SIG-M5 treated with dmso at 0.1 percent for 504 hours (cell line): ENCODE measurements around the gene UGT1A7.
A peak's percentile ranks its signal among the peaks of the same experiment; 100 is the strongest.
"Not testable (repeated sequence)": the region's sequence is repeated elsewhere in the genome, so short reads cannot be mapped to it uniquely, and the experiment has no call there.

Experiments
- DNase-seq: peaks from one replicate; lab custom pipeline; 2025; ENCODE audit not compliant: unreplicated experiment; lab: John Stamatoyannopoulos, UW

Gene UGT1A7

DNA sequence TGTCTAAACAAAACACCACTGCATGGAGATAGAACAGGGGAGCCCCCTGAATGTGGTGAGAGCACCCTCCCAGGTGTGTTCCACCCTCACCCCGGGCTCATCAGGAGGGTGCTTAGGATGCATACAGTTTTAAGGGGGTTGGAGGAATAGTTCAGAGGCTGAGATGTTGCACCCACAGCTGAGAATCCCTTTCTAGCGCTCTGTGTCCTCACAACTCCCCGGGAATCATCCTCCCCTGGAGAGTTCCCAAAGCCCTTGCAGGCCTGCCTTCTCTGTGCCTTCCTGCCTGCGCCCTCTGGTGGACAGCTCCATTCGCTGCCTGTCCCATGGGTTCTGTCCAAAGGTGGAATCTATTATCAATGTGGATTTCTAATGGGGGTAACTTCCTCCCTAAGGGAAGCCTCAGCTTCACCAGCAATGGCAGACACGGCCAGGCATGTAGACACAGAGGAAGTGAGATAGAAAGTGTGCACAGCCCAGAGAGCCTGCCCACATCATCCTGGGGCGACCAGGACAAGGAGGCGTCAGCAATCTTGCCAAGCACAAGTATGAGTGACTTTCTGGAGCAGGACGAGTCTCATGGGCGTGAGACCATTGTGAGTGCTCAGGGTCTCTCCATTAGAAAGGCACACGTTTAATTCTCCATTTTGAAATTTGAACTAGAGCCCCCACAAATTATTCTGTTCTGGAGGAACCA, 29.8 kb downstream of the UGT1A7 start:
- DNase-seq: peak; percentile 53

DNA sequence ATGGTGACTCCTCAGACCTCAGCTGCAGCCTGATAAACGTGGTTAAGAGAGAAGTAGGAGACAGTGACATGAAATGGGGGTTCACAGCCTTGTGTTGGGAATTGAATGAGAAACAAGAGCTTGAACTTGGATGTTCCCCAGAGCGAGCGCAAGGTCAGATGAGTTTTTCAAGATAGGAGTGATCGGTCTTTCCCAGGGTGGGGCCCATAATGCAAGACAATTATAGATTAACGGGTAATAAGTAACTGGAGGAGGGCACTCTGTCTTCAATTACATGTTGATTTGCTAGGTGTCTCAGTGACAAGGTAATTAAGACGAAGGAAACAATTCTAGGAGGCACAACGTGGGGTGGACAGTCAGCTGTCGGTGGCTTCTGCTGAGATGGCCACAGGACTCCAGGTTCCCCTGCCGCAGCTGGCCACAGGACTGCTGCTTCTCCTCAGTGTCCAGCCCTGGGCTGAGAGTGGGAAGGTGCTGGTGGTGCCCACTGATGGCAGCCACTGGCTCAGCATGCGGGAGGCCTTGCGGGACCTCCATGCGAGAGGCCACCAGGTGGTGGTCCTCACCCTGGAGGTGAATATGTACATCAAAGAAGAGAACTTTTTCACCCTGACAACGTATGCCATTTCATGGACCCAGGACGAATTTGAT, 31.0 kb downstream of the UGT1A7 start, which contains the start of gene UGT1A5:
TSS of gene UGT1A5 (plus strand) at position 297 of the 651 bp plus-strand sequence. CDS start at position 382, 85 bp downstream.
- DNase-seq: no peak

DNA sequence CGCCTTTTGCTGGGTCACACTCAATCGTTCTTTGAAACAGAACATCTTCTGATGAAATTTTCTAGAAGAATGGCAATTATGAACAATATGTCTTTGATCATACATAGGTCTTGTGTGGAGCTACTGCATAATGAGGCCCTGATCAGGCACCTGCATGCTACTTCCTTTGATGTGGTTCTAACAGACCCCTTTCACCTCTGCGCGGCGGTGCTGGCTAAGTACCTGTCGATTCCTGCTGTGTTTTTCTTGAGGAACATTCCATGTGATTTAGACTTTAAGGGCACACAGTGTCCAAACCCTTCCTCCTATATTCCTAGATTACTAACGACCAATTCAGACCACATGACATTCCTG, 31.5 kb downstream of the UGT1A7 start:
- no peak for DNase-seq

DNA sequence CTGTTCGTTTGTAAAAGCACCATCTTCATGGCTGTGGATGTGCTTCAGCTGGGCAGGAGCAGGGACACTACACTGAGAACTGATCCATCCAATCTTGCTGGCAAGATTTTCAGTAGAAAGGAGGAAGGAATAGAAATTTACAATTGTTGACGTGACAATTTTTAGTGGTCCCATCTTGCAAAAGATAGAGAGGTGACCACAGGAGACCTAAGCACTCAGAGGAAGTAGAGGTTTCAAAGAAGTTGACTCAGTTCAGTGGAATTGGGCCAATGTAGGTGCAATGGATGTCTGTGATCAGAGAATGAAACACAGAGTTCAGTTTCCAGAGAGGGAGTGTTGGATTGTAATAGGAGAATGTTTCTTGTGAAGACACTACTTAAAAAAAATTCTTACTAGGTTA, 32.4 kb downstream of the UGT1A7 start:
- no peak for DNase-seq

DNA sequence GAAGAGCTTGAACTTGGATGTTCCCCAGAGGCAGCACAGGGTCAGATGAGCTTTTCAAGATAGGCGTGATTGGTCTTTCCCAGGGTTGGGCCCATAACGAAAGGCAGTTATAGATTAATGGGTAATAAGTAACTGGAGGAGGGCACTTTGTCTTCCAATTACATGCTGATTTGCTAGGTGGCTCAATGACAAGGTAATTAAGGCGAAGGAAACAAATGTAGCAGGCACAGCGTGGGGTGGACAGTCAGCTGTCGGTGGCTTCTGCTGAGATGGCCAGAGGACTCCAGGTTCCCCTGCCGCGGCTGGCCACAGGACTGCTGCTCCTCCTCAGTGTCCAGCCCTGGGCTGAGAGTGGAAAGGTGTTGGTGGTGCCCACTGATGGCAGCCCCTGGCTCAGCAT, 36.9 kb downstream of the UGT1A7 start, which contains the start of gene UGT1A4:
TSS of gene UGT1A4 (plus strand) at position 185 of the 400 bp plus-strand sequence. CDS start at position 270, 85 bp downstream.
- no peak for DNase-seq

DNA sequence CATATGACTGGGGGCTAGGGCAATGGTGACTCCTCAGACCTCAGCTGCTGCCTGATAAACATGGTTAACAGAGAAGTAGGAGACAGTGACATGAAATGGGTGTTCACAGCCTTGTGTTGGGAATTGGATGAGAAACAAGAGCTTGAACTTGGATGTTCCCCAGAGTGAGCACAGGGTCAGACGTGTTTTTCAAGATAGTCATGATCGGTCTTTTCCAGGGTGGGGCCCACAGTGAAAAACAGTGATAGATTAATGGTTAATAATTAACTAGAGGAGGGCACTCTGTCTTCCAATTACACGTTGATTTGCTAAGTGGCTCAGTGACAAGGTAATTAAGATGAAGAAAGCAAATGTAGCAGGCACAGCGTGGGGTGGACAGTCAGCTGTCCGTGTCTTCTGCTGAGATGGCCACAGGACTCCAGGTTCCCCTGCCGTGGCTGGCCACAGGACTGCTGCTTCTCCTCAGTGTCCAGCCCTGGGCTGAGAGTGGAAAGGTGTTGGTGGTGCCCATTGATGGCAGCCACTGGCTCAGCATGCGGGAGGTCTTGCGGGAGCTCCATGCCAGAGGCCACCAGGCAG, 47.1 kb downstream of the UGT1A7 start, which contains the start of gene UGT1A3:
TSS of gene UGT1A3 (plus strand) at position 320 of the 579 bp plus-strand sequence. CDS start at position 405, 85 bp downstream.
- DNase-seq: no peak

DNA sequence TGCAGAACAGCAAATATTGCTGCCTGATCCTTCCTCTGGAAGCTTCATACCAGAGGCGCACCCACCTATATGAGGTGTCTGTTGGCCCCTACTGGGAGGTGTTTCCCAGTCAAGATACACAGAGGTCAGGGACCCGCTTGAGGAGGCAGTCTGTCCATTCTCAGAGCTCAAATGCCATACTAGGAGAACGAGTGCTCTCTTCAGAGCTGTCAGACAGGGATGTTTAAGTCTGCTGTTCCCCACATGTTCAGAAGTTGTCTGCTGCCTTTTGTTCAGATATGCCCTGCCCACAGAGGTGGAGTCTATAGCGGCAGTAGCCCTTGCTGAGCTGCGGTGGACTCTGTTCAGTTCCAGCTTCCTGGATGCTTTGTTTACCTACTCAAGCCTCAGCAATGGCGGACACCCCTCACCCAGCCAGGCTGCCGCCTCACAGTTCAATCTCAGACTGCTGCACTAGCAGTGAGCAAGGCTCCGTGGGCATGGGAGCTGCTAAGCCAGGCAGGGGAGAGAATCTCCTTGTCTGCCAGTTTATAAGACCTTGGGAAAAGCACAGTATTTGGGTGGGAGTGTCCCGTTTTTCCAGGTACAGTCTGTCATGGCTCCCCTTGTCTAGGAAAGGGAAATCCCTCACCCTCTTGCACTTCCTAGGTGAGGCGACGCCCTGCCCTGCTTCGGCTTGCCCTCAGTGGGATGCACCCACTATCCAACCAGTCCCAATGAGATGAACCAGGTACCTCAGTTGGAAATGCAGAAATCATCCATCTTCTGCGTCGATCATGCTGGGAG, 55.4 kb downstream of the UGT1A7 start:
- DNase-seq: not testable (repeated sequence)

DNA sequence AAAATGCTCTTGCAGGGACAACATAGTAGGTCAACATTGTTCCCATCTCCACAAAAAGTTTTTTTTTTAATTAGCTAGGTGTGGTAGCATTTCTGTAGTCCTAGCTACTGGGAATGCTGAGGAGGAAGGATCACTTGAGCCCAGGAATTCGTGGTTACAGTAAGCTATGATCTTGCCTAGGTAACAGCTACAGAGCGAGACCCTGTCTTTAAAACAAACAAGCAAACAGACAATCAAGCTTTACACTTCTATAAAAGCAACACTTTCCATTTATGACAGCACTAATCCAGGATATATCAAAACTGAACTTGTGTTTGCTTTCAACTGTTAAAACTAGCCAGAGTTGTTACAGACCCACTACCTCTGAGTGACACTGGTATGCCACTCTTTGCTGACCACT, 59.2 kb downstream of the UGT1A7 start:
- no peak for DNase-seq

DNA sequence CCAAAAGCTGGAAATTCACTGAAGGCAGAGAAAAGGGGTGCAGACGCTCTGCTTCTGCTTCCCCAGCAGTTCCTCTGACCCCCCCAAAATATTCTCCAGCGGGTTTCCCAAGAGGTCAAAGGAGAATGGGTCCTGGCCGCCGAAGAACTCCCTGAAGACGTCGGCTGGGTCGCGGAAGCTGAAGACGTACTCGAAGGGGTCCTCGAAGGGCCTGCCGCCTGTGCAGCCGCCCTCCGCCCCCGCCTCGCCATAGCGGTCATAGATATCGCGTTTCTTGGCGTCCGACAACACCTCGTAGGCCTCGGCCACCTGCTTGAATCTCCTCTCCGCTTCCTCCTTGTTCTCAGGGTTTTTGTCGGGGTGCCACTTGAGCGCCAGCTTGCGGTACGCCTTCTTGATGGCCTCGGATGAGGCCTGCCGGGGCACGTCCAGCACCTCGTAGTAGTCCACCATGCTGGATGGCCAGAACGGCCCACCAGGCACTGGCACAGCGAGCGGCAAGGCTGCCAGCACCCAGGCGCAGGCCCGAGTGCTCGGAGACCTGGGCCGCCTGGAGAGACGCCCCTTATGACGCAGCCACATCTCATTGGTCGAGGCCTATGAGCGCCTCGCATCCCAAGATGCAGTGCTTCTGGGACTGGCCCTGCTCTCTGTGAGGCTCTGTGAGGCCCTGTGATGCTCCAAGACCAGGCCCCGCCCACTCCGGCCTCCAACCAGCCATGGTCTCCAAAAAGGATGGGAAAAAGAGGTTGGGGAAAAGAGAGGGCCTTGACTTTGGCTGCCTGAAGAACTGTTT, 62.0 kb downstream of the UGT1A7 start:
- DNase-seq: no peak

DNA sequence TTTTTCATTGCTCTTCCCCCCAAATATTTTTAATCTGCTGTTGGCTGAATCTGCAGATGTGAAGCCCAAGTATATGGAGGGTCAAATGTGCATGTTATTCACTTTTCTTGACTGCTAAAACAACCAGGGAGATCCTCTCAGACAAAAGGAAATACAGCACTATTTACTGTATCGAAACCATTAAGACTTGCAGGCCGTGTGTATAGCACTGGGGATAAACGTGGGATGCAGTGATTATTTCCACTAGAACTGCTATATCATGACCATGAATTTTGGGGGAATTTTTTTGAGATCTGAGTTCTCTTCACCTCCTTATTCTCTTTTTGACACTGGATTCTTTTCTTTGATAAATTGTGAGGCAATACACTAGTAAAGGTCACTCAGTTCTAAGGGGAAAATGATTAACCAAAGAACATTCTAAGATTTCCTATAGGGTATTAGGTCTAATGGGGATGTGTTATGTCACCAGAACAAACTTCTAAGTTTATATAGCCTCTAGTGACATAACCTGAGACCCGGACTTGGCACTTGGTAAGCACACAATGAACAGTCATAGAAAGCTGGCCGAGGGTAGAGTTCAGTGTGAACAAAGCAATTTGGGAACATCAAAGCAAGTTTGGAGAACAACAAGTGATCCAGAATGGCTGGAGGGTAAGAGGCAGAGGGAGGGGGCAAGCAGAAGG, 63.5 kb downstream of the UGT1A7 start:
- DNase-seq: no peak

DNA sequence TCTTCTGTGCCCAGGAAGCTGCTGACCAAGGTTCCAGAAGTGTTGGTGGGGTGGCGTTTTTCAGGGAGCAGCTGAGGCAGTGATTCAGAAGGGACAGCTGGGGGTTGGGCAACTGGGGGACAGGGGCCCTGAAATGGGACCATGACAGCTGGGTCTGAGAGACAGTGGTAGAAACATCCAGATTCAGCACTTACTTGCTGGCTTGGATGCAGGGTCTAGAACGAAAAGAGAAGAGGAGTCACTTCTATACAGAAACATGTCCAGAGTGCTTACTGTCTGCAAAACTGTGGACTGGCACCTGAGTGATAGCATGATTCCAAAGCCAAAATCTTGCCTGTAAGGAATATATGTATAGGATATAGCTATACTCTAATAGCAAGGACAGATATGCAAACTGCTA, 64.1 kb downstream of the UGT1A7 start:
- DNase-seq: not testable (repeated sequence)

DNA sequence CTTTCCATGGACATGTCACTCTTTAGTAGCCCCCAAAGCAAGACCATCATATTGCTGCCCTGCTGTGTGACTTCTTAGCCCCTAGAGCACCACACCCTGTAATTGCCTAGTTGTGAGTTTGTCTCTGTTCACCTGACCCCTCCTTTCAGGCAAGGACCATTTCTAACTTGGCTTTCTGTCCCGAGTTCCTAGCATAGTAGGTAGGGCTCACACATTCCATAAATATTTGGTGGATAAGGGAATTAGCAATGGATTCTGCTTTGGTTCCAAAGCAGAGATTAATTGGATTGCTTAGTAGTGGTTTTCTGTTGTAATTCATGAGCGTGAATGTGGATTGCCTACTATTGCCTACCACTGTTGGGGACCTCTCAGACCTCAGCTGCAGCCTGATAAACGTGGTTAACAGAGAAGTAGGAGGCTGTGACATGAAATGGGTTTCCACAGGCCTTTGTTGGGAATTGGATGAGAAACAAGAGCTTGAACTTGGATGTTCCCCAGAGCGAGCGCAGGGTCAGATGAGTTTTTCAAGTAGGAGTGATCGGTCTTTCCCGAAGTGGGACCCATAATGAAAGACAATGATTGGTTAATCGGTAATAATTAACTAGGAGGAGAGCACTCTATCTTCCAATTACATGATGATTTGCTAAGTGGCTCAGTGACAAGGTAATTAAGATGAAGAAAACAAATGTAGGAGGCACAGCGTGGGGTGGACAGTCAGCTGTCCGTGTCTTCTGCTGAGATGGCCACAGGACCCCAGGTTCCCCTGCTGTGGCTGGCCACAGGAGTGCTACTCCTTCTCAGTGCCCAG, 65.0 kb downstream of the UGT1A7 start:
- DNase-seq: no peak

DNA sequence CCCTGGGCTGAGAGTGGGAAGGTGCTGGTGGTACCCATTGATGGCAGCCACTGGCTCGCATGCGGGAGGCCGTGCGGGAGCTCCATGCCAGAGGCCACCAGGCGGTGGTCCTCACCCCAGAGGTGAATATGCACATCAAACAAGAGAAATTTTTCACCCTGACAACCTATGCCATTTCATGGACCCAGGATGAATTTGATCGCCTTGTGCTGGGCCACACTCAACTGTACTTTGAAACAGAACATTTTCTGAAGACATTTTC, 65.5 kb downstream of the UGT1A7 start:
- DNase-seq: no peak

DNA sequence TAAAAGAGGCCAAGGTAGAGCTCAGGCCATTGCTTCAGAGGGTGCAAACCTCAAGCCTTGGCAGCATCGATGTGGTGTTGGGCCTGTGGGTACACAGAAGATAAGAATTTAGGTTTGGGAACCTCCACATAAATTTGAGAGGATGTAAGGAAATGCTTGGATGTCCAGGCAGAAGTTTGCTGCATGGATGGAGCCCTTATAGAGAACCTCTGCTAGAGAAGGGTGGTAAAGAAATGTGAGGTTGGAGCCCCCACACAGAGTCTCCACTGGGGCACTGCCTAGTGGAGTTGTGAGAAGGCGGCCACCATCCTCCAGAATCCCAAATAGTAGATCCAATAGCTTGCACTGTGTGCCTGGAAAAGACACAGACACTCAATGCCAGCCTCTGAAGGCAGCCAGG, 69.0 kb downstream of the UGT1A7 start:
- not testable (repeated sequence) for DNase-seq

DNA sequence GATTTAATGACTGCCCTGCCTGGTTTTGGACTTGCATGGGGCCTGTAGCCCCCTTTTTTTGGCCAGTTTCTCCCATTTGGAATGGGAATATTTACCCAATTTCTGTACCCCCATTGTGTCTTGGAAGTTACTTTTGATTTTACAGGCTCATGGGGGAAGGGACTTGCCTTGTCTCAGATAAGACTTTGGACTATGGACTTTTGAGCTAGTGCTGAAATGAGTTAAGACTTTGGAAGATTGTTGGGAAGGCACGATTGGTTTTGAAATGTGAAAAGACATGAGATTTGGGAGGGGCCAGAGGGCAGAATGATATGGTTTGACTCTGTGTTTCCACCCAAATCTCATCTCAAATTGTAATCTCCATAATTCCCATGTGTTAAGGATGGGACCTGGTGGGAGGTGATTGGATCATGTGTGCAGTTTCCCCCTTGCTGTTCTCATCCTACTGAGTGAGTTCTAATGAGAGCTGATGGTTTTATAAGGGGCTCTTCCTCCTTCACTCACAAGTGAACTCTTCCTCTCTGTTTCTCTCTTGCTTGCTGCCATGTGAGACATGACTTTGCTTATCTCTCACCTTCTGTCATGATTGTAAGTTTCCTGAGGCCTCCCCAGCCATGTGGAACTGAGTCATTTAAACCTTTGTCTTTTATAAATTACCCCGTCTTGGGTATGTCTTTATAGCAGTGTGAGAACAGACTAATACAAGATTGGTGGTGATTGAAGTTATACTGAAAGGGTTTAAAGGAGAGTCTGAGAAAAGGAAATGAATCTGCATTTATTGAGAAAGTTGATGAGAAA, 69.7 kb downstream of the UGT1A7 start:
- not testable (repeated sequence) for DNase-seq

DNA sequence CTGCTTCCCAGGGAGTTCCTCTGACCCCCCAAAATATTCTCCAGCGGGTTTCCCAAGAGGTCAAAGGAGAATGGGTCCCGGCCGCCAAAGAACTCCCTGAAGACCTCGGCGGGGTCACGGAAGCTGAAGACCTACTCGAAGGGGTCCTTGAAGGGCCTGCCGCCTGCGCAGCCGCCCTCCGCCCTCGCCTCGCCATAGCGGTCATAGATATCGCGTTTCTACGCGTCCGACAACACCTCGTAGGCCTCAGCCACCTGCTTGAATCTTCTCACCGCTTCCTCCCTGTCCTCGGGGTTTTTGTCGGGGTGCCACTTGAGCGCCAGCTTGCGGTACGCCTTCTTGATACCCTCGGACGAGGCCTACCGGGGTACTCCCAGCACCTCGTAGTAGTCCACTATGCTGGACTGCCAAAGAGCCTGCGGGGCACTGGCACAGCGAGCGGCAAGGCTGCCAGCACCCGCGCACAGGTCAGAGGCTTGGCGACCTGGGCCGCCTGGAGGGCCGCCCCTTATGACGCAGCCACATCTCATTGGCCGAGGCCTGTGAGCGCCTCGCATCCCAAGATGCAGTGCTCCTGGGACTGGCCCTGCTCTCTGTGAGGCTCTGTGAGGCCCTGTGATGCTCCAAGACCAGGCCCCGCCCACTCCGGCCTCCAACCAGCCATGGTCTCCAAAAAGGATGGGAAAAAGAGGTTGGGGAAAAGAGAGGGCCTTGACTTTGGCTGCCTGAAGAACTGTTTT, 73.3 kb downstream of the UGT1A7 start:
- no peak for DNase-seq

DNA sequence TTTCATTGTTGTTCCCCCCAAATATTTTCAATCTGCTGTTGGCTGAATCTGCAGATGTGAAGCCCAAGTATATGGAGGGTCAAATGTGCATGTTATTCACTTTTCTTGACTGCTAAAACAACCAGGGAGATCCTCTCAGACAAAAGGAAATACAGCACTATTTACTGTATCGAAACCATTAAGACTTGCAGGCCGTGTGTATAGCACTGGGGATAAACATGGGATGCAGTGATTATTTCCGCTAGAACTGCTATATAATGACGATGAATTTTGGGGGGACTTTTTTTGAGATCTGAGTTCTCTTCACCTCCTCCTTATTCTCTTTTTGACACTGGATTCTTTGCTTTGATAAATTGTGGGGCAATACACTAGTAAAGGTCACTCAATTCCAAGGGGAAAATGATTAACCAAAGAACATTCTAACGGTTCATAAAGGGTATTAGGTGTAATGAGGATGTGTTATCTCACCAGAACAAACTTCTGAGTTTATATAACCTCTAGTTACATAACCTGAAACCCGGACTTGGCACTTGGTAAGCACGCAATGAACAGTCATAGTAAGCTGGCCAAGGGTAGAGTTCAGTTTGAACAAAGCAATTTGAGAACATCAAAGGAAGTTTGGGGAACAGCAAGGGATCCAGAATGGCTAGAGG, 74.9 kb downstream of the UGT1A7 start:
- no peak for DNase-seq
